Cardiac septum (tissue), 1 donor: ENCODE measurements around the gene FGD3. TPM values are rescaled to one million over a fixed set of nuclear protein-coding genes. Genes with fewer than 3 reads are reported as not detected.
"Not testable (repeated sequence)": the region's sequence is repeated elsewhere in the genome, so short reads cannot be mapped to it uniquely, and the experiment has no call there.

Experiments
- DNase-seq: peaks from one replicate; pipeline ENCODE4 v3.0.0-alpha.2; 2020; ENCODE audit warnings: low spot score
- intact Hi-C: fragments of 100-400 bp; cut with DNase I; formaldehyde crosslinking; loops from one replicate; pipeline ENCODE4 v1.14.0; 2022
- long read RNA-seq: library from polyadenylated mRNA; unstranded; transcript quantifications from one replicate; pipeline ENCODE4 v2.0.0, GENCODE V29; 2021
- total RNA-seq: library from RNA; stranded (reverse); fragmentation: NEBNext Ultra II Directional; extraction: Animal tissue kit (Norgen Biotek cat#: 25700); gene quantifications from one replicate; pipeline ENCODE4 v1.2.1, GENCODE V29; 2021
- donor health status: DM: no; HTN: no; CAD: no.

Gene FGD3
- 2.6 TPM for total RNA-seq
- long read RNA-seq, partial matches to known transcripts: 2 of 3 reads
- long read RNA-seq, other reads (novel, unspliced or antisense): 1 of 3 reads

GRCh38 chr9:92947268-92948037 lies at the start of gene FGD3:
Gene FGD3, plus strand, starts transcription at chr9:92947523. Its CDS starts 28,734 bp downstream, at chr9:92976257.
- no peak for DNase-seq
- intact Hi-C loops: no loop called here

- intact Hi-C loops, DNase-seq: not testable (repeated sequence)
Measured at GRCh38 chr9:92905137-92905536, 42.2 kb upstream of the FGD3 start.

DNA sequence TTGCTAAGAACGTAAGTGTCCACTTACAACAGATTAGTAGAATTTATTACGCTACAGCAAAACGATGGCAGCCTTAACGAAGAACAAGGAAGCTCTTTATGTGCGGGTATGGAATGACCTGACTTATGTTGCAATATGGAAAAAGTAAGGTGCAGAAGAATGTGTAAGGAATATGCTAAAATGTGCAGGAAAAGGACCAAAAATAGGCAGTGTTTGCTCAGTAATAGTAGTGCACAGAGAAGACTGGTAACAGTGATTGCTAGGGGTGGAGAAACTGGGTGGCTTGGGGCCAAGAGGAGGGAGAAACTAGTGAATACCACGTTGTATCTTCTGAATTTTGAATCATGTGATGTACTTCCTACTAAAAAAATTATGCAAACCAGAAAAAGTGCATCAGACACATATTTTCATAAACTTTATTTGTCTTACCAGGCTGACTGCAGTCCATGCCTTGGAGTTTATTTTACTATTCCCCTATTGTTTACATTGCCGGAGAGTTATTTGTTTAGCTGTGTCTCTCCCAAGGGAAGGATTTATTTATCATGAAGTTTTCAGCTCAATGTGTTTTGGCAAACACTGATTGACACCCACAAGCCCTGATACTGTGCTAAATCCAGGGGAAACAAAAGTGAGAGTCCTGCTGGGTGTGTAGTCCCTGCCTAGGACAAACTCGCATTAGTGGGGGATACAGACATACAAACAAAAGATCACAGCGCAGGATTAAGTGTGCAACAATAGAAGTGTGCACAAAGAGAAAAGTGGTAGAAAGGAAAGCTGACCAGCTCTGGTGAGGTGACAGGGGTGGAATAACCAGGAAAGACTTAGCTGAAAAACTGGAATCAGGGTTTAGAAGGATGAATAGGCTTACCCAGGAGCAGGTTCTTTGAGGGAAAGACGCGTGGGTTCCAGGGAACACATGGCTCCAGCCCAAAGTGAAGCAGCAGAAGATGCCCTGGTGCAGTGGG lies 35.5 kb upstream of the FGD3 start:
- no peak for DNase-seq
- intact Hi-C loops: no loop called here

DNA sequence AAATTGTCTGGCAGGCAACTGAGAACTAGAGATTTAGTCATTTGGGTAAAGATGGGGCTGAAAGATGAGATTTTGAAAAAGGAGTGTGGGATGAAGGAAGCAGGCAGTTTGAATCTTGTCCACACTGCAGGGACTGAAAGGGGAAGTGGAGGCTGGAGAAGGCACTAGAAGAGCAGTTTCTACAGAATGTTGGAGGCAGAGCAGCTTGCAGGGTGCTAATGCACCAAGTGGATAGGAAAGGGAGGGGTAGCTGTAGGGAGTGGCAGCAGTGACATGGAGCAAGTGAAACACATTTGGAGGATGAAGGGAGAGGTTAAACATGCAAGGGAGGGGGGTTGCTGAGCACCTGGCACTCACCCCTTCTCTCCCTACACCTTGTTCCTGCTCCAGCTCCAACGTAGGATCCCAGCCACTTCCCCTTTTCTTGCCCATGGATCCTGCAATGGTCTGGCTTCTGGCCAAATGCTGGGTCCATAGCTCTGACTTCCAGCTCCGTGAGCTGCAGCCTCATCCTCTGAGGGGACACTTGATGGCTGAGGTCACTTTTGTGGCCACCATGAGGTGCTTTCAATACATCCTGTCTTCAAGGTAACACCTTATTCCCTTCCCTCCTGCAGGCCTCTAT lies 30.0 kb upstream of the FGD3 start:
- intact Hi-C loops: no loop called here

DNA sequence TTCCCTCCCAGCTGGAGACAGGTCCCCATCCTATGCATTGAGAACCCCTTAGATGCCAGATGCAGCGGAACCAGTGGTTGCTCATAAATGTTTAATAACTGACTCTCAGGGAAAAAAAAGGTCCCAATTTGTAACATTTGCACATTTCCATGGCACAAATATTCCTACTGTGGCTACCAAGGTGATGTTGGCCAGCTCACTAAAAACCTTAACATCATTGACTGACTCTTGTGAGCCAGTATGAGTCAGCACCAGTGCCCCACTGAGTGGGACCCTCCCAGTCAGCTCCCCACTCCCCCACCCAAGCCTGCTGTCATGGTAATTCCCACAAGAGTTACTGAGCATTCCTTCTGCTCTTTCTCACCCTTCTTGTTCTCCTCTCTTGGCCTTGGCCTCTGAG lies 26.9 kb upstream of the FGD3 start:
- intact Hi-C loops: no loop called here
- no peak for DNase-seq

More for the DNA sequence above, 30.0 kb upstream of the FGD3 start:
- no peak for DNase-seq

GRCh38 chr9:92931606-92932005 lies 15.7 kb upstream of the FGD3 start:
- no peak for DNase-seq
- intact Hi-C loops: no loop called here

DNA sequence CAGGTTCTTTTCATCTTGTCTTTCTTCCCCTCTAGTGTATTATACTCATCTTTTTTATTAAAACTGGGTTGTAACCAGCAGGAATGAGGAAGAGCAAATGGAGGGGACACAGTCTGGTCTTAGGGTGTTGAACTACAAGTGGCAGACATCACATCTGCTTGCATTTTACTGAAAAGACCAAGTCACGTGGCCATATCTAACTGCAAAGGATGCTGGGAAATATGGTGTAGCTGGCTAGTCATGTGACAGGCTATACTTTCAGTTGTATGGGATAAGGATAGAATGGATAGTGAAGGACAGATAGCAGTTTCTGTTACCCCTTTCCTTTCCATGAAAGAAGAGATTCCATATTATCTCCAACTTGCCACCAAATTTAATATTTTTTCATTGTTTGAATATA lies 13.0 kb upstream of the FGD3 start:
- no peak for DNase-seq
- intact Hi-C loops: no loop called here

DNA sequence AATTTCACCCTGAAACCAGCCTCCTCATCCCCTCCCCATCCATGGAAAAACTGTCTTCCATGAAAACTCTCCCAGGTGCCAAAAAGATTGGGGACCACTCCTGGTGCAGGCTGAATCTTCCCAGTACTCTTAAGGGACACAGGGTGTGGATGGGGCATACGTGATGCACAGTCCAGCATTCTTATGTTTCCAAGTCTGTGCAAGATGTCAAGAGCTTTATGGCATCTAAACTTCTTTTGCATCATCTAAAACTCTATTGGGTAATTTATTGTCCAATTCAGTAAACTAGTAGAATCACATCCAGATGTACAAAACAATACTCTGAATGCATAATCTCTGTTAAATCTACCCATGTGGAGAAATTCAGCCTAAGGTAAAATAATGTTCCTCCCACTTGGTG lies 9.3 kb upstream of the FGD3 start:
- intact Hi-C loops: no loop called here
- DNase-seq: no peak

DNA sequence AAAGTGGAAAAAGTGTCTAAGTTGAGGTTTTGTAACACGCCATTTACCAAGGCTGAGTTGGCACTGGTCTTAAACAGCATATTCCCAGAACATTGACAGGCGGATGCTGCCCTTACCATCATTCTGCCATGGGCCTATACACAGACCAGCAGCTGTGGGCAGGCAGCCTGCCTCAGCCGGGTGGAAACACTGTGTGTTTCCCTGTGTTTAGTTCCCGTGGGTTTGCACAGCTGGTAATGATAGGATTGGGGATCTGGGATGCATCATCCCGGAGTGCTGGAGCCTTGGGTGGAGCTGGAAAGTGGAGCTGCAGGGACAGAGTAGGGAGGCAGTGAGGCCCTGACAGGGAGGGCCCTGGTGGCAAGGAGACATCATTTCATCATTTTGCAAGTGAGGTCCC lies 5.5 kb upstream of the FGD3 start:
- DNase-seq: no peak
- intact Hi-C loops: no loop called here

DNA sequence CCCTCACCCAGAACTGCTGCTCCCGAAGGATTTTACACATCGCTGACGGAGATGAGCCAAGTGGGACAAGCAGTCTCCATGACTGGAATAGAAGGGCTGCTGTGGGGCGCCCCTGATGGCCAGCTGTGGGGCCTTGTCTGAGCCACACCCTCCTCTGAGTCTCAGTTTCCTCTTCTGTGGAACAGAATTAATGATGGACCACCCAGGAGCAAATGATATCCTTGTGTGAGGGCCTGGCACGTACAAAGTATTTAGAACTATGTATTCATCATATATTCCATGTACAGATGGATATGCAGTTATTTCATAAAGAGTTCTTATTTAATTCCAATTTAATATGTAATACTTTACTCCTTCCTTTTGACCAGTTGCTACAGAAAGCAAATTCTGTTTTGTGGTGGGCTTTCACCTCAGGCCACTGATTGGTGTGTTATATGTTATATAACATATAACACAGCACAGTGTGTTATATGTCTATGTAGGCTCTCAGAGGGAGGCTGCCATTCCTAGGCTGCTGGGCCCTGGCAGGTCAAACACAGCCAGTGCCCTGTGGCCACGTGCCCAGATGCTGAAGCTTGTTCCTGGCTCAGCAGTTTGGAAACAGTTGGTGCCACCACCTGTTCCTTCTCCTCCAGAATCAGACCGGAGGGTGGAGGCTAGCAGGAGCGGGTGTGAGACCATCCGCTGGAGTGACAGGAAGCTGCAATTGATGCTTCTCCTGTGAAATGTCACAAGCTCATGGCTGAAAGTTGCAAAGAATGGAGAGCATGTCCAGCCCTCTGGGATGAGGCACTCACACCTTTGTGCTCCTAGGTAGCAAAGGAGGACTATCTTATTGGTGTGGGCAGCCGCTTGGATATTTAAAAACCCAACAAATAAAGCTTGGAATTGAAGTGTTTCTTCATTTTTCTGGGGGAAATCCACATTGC lies 4.4 kb upstream of the FGD3 start:
- intact Hi-C loops: no loop called here
- DNase-seq: no peak

DNA sequence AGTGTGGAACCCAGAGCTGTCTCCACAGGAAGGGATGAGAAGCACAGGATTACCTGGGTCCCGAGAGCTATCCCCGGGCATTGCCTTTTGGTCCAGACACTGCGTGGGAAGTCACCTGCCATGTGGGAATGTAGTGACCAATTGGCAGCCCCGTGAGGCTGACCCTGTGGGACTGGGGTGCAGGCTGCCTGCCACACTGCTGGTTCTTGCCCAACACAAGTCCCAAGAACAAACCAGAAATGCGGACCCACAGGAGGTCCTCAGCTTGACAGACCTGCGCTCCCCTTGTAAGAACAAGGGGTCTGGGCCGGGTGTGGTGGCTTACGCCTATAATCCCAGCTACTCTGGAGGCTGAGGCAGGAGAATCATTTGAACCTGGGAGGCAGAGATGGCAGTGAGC lies 2.4 kb upstream of the FGD3 start:
- no peak for DNase-seq
- intact Hi-C loops: no loop called here

DNA sequence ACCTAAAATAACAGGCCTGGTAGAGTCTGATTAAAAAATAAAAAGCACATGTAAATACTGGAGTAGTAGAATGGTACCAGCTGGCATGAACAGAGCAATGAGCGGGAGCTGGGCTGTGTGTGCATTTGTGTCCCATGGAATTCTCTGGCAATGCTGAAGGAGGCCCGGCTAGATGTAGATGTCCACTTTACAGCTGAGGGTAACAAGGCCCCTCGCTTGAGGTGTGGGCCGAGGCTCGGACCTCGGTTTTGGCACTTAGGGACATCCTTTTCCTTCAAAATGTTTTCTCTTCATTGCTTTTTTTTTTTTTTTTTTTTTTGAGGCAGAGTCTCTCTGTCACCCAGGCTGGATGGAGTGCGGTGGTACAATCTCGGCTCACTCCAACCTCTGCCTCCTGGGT lies 1.5 kb upstream of the FGD3 start:
- intact Hi-C loops: no loop called here
- DNase-seq: no peak

- intact Hi-C loops: no loop called here
- no peak for DNase-seq
Measured at GRCh38 chr9:92948038-92948534, 763 bp downstream of the FGD3 start.

DNA sequence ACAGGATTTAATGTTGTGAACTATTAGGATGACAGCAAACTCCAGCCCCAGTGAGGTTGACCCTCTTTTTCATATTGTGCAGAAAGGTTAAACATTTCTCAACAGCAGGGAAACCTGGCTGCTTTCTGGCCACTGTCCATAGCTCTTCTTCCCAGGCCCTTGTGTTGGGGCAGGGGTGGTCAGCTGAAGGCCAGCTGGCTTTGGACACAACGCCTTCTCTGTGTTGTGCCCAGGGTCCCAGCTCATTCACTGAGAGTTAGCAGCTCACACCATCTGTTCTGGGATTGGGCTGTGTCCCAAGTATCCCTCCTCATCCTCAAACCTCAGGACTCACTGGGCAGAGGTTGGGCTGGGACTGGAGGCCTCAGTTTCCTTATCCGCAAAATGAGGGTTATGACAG lies 1.3 kb downstream of the FGD3 start:
- intact Hi-C loops: no loop called here
- DNase-seq: no peak

DNA sequence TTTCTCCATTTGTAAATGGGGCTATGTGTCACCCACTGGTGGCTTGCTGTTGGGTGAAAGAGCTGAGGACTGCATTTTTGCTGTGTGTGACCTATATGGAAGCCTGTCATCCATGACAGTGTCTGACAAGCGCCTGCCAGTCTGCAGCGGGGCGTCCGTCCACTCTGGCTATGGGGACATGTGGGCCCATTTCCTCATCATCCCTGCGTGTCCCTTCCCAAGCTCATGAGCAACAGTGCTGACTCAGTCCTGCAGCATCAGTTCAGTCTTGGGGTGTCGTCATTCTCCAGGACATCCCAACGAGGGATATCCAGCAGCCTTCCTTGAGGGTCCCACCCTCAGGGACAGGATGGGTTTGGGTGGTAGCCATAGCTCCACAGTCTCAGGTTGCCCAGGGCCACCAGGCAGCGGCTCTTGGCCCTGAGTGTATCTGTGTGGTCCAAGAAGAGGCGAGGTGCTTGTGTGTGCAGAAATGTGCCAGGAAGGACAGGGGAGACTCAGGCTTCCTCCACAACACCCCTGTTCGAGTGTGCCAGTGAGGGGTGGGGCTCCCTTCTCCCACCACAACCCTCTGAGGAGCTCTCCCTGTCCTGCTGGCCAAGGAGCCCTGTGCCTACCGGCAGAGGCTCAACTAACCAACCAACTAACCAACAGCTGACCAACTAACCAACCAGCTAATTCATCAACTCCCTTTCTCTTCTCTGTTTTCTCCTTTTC lies 2.1 kb downstream of the FGD3 start:
- intact Hi-C loops: no loop called here
- DNase-seq: no peak

DNA sequence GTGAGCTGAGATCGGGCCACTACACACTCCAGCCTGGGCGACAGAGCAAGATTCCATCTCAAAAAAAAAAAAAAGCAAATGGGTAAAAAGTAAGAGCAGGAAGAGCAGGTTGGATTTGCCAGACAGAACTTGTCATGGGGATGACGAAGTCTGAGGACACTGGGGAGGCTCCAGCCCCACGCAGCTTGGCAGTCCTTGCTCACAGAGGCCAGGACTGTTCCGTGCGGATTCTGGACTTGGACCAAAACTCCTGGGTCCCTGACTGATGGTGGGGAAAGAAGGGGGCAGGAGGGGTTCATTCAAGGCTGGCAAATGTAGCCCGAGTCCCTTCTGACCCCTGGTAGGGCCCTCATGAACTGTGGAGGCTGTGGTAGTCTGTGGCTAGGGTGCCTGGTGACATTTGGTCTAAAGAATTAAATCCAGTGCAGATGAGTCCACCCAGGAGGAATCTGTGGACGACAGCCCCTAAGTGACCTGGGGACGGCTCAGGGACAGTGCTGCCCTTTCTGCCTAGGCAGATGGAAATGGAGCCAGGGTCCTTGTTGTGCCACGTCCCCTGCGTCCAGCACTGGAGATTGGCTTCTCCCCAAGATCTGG lies 3.1 kb downstream of the FGD3 start:
- no peak for DNase-seq
- intact Hi-C loops: no loop called here

GRCh38 chr9:92952906-92953610 lies 5.7 kb downstream of the FGD3 start:
- no peak for DNase-seq
- intact Hi-C loops: no loop called here
